NK-92 (cell line): Measurements from ENCODE around the gene MTG1.

Source experiments
- DNase-seq: peaks from one replicate; lab custom pipeline; 2025; ENCODE audit not compliant: unreplicated experiment; lab: John Stamatoyannopoulos, UW

MTG1 gene

DNA sequence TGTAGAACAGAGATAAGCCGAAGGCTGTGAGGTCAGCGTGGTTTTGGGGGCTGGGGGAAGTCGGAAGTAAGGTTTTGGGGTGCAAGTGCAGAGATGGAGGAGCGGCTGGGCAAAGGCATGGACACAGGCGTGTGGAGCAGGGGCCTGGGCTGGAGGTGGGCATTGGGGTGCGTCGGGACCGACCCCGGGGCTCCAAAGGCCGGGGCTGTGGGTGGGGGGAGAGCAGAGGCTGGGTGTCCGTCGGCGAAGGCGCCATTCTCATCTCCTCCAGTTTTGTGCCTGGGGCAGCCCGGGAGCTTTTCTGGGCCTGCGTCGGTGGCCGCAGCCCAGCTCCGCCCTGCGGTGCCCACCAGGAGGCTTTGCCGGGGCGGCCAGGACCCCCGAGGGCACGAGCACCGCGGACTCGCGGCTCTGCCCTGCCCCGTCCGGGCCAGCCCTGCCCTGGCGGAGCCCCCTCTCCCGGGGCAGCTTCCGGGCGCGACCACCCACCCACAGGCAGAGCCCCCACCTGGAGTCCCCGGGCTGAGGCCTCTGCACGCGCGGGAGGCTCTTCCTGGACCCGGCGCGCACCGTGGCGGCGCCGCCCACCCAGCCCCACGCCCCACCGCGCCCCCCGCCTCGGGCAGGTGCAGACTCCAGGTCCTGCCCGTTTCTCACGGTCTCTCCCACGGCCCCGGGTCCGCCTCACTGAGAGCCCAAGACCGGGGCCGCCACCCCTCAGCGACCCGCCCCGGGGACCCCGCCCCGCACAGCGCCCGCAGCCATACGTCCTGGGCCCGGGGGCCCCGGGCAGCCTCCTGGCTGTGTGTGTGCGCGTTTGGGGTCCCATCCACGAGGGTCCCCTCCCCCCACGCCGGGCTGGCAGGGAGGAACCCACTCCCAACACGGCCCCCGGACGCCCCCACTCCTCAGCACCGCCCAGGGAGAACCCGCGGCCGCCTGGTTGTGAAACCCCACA, 52.1 kb downstream of the MTG1 start:
- no peak for DNase-seq

DNA sequence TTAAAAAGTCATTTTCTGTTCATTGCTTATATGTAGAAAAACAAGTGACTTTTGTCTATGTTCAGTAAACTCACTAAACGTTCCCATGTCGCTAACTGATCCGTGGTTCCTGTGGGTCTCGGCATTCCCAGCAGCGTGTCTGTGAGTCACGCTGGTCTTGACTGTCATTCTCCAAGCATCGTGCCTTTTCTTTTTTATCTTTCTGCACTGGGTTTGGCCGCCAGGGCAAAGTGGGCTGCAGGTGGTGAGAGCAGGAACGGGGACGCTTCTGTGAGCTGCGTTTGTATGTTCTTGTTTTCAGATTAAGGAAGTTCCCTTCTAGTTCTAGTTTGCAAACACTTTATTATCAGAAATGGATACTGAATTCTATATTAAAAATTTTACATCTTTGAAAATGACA, 53.0 kb downstream of the MTG1 start:
- DNase-seq = no peak

GRCh38 chr10:133448120-133448519, 54.2 kb downstream of the MTG1 start:
- DNase-seq = no peak

- DNase-seq = no peak
Measured at GRCh38 chr10:133451346-133451745, 57.4 kb downstream of the MTG1 start.

DNA sequence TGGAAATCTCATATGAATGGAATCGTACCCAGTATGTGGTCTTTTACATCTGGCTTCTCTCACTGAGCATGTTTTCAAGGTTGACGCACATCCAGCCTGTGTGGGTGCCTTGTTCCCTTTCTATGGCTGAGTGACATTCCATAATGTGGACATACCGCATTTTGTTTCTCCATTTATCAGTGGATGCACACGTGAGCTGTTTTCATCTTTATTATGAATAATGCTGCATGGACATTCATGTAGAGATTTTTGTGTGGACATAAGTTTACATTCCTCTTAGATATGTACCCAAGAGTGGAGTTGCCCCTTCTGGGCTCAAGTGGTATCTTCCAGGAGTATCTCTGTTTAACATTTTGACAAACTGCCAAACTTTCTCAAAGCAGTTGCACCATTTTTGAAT, 58.5 kb downstream of the MTG1 start:
- DNase-seq = no peak

- DNase-seq = no peak
Measured at GRCh38 chr10:133453516-133454203, 59.7 kb downstream of the MTG1 start, which contains the start of gene SCART1. Gene SCART1, plus strand, starts transcription at chr10:133453945. Its CDS starts 53 bp downstream, at chr10:133453998.

DNA sequence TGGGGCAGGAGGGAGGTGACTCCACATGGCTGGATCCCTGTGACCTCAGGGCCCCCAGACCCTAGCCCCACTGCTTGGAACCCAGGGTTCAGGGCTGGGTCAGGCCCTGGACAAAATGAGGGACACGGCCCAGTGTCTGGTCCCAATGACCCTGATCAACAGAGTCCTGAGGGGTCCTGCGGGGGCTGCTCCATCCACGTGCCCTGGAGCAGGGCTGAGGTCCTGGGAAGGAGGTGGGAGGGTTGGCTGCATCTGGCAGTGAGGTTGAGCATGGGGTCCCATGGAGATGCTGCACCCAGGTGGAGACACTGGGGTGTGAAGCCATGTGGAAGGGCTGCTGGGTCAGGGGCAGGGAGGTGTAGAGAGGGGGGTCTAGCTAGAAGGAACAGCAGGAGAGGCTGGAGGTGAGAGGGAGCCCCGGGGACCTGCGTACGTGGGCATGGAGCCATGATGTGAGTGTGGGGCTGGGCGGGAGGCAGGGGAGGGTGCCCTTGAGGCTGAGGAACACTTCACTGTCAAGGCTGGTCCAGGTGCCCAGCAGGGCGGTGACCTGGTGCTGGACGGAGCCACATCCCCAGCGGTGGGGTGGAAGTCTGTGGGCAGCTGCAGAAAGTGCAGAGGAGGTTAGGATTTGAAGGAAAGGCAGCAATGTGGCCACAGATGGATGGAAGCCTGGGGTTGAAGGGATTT, 60.4 kb downstream of the MTG1 start:
- no peak for DNase-seq

GRCh38 chr10:133455196-133455595, 61.2 kb downstream of the MTG1 start:
- no peak for DNase-seq

DNA sequence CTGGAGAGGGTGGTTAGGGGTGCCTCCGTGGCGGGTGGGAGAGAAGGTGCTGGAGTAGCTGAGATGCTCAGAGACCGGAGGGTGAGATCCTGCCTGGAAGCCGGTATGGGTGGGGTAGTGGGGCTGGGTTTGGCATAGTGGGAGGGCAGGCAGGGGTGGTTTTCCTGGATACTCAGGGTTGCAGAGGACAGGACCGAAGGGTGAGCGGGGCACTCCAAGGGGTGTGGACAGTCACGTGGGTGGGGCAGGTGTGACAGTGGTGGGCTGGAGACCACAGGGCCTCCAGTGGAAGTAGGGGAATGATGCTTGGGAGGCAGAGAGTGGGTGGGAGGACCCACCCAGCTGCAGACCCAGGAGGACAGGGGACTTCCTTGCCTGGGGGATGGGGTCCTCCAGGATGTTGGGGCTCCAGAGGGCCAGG, 61.7 kb downstream of the MTG1 start:
- no peak for DNase-seq

- no peak for DNase-seq
Measured at GRCh38 chr10:133456041-133456951, 62.3 kb downstream of the MTG1 start.

DNA sequence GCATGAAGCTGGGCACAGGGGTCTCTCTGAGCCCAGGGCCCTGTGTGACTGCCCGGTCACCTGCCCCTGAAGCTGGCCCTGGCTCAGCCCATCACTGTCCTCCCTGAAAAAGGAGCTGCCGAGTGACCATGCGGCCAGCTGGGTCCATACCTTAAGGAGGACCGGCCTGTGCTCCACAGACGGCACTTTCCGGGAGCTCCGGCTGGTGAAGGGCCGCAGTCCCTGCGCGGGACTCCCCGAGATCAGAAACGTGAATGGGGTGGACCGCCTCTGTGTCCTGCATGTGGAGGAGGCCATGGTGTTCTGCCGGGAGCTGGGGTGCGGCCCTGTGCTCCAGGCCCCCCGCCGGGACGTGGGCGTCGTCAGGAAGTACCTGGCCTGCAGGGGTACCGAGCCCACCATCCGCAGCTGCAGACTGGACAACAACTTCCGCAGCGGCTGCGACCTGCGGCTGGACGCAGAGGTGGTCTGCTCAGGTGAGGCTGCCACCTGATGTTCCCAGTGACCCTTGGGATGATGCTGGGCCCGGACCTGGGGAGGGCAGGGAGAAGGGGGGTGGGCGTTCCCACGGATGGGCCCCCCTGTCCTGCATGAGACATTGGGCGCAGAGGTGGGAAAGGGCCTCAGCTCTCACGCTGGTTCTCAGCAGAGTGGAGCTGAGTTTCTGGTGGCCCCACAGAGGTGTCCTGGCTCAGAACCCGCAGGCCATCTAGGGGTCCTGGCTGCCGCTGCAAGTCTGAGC, 63.3 kb downstream of the MTG1 start:
- DNase-seq = no peak

- DNase-seq = no peak
Measured at GRCh38 chr10:133458021-133458709, 64.2 kb downstream of the MTG1 start.

GRCh38 chr10:133458710-133459453, 64.9 kb downstream of the MTG1 start:
- no peak for DNase-seq

DNA sequence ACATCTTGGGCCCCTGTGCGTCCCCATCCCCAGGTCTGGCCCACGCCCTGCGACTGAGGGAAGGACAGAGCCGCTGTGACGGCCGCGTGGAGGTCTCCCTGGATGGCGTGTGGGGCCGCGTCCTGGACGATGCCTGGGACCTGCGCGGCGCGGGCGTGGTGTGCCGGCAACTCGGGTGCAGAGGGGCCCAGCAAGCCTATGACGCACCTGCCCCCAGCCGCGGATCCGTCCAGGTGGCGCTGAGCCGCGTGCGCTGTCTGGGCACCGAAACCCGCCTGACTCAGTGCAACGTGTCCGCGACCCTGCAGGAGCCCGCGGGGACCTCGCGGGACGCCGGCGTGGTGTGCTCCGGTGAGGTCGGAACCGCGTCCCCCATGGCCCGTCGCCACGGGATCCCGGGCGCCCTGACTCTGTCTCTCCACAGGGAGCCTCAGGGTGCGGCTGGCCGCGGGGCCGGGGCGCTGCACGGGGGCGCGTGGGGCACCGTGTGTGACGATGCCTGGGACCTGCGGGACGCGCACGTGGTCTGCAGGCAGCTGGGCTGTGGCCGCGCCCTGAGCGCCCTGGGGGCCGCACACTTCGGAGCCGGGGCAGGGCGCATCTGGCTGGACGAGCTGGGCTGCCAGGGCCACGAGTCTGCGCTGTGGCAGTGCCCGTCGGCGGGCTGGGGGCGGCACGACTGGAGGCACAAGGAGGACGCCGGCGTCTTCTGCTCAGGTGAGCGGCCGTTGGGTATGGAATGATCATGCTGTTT, 65.7 kb downstream of the MTG1 start:
- DNase-seq = no peak

- DNase-seq = no peak
Measured at GRCh38 chr10:133460208-133460769, 66.3 kb downstream of the MTG1 start.

GRCh38 chr10:133461027-133461426, 67.1 kb downstream of the MTG1 start:
- no peak for DNase-seq

DNA sequence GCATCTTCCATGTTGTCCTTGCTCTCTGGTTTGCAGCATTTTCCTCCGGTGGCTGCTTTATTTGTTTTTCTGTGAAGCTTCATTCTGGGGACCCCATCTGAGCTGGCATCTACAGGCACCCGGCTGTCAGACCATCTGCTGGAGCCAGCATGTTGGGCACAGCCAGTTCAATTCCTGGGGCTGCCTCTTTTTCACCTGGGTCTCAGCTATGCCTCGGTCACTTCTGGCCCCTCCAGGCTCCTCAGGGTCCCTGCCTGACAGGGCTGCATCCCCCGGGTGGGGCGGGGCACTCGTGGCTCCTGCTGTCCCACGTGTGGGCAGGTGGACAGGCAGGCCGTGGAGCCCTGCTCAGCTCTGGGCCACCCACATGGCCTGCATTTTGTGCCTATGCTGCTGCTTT, 67.9 kb downstream of the MTG1 start:
- DNase-seq = no peak
